Measurements from ENCODE around the gene STK11IP. TPM values are rescaled to one million over a fixed set of nuclear protein-coding genes. Genes with fewer than 3 reads are reported as not detected.

Gene STK11IP
- total RNA-seq, 2 donors from 2014 or later: 20.0 to 25.3 TPM

DNA sequence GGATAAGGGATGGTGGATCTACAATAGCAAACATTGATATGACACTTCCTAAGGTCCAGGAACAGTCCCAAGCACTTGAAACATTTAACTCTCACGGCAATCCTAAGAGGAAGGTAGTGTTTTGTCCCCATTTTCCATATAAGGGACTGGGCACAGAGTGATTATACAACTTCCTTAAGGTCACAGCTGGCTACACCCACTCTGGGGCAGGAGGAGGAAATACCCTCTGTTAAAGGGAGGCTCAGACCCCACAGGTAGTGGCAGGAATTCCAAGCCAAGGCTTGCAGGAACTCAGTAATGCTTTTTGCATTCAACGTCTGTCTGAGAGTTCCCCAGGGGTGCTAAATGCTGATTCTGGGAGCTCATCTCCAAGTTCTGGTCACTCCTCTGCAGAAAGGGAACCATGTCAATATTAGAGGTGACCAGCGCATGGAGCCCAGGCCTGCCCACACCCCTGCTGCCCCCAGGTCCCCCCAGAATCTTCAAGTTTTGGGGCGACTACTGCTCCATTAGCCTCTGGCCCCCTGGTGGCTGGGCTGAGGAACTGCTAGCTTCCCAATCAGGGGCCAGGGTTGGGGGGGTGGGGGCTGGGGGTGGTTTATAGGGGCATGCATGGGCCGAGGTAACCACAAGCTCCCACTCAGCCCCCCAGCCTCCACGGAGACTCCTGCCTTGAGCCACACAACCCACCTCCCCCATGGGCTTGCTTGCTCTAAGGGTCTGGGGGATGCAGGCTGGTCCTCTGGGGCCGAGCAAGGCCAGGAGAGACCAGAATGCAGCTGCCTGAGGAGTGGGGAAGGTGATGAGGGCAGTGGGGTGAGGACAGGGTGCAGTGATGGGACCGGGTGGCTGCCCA, 37.4 kb upstream of the STK11IP start:
- ATAC-seq (ENCODE audit: insufficient number of reproducible peaks, low FRiP score, low read depth): no peak
- H3K36me3 ChIP-seq: peaks cover 29% of the 10 kb centered on the region

DNA sequence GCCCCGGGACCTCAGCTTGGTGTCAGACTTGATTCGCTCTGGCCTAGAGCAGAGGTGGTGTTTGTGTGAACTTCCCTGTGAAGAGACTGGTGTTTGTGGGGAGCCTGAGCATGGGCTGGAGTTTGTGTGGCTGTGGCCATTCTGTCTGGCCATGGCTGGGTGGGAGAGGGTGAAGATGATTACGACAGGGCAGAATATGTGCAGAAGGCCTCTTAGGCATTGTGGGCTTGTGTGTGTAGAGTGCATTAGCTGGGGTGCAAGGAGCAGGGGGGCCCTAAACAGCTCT, 36.8 kb upstream of the STK11IP start:
- Histone ChIP-seq H3K9me3 (no peaks in the 10 kb centered on the region), H3K27ac (no peak overlapping the region), H3K4me3 (no peak overlapping the region), H3K36me3 (peaks cover 29% of the 10 kb centered on the region), H3K27me3 (replicated peaks; ENCODE audit: insufficient read depth) (no peaks in the 10 kb centered on the region), H3K4me1 (ENCODE audit: control insufficient read depth in 1 of 2, low read depth in 2 of 2) (no peaks in the 10 kb centered on the region)
- no peak for DNase-seq (ENCODE audit: low spot score)
- ATAC-seq (ENCODE audit: insufficient number of reproducible peaks, low FRiP score, low read depth): no peak
- TF ChIP-seq, protein P1, sequence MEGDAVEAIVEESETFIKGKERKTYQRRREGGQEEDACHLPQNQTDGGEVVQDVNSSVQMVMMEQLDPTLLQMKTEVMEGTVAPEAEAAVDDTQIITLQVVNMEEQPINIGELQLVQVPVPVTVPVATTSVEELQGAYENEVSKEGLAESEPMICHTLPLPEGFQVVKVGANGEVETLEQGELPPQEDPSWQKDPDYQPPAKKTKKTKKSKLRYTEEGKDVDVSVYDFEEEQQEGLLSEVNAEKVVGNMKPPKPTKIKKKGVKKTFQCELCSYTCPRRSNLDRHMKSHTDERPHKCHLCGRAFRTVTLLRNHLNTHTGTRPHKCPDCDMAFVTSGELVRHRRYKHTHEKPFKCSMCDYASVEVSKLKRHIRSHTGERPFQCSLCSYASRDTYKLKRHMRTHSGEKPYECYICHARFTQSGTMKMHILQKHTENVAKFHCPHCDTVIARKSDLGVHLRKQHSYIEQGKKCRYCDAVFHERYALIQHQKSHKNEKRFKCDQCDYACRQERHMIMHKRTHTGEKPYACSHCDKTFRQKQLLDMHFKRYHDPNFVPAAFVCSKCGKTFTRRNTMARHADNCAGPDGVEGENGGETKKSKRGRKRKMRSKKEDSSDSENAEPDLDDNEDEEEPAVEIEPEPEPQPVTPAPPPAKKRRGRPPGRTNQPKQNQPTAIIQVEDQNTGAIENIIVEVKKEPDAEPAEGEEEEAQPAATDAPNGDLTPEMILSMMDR (IDR thresholded peaks at IDR 0.05): no peak

More for the DNA sequence above, 37.4 kb upstream of the STK11IP start:
- Histone ChIP-seq H3K27me3 (replicated peaks; ENCODE audit: insufficient read depth) (no peaks in the 10 kb centered on the region), H3K9me3 (no peaks in the 10 kb centered on the region), H3K27ac (no peak overlapping the region), H3K4me3 (no peak overlapping the region), H3K4me1 (ENCODE audit: control insufficient read depth in 1 of 2, low read depth in 2 of 2) (no peaks in the 10 kb centered on the region)
- TF ChIP-seq, protein P1 (IDR thresholded peaks at IDR 0.05): peak; percentile 87
- DNase-seq (ENCODE audit: low spot score): no peak

DNA sequence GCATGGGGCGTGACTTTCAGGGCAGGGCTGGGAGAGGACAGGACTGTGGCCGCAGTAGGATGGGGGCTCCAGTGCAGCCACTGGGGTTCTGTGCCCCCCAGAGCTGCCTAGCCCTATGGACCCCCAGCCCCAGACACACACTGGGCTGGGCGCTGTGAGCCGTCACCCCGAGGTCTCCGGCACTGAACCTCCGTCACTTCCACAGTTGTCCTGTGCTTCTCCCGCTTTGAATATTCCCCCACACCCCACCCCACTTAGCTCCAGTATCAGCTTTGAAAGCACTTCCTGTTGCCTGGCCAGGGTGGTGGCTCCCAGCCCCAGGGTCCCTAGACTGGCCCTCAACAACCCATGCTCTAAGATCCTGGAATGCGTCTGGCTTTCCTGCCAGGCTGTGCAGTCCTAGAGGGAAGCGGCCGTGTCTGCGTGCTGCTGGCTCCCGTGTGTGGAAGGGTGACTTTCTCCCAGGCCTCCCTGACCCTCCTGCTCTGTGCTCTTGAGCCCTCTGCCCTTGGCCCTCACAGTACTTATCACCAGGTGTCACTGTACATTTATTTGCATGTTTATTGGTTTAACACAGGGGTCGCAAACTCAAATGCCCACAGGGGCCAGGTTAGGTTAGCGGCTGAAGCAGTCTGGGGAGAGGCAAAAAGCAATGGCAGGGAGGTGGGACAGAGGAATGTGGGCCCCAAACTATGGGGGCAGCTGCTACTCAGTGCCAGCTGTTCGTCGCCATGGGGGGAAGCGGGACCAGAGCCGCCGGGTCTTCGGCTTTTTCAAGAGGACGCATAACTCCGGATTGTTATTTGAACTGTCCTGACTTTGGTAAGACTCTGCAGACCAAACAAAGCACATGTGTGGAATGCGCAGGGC, 36.2 kb upstream of the STK11IP start:
- ATAC-seq (ENCODE audit: insufficient number of reproducible peaks, low FRiP score, low read depth): no peak
- H3K36me3 ChIP-seq: peaks cover 31% of the 10 kb centered on the region
- TF ChIP-seq, protein P1 (IDR thresholded peaks at IDR 0.05): no peak

DNA sequence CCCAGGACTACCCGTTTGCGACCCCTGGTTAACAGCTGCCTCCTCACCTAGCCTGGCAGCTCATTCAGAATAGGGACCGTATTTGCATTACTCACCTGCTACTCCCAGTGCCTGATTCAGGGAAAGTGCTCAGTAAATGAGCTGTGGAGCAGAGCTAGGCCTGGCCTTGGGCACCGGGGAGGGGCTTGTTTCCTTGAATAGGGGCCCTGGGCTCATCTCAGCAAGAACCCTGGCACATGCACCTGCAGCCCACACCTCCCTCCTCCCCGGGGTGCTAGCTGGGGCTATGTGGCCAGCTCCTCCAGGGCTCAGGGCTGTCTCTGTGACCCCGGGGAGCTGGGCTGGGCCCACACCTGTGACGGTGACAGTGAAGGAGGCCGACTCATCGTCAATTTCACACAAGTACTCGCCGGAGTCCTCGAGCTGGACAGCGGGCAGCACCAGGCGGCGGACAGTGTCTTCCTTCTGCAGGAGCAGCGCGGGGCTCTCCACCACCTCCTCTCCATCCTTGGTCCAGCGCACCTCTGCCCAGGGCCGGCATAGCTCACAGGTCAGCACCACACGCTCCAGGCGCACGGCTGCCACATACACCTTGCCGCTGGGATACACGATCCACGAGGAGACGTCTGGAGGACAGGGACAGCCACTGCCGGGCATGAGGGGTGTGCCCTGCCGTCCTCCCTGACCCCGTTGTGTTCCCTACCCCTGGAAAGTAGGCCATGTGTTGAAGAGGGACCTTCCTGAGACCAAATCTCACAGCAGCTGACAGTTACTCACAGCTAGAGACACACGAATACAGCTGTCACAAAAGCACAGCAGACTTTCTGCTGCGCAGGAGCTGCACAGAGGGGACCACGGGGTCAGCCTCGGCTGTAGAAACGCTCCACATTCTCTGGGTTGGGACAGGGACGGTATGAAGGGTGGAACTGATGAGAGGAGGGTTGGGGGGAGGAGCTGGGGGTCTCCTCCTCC, 35.3 kb upstream of the STK11IP start:
- Histone ChIP-seq H3K27me3 (replicated peaks; ENCODE audit: insufficient read depth) (no peaks in the 10 kb centered on the region), H3K9me3 (no peaks in the 10 kb centered on the region), H3K4me1 (ENCODE audit: control insufficient read depth in 1 of 2, low read depth in 2 of 2) (no peaks in the 10 kb centered on the region), H3K27ac (no peak overlapping the region), H3K36me3 (peaks cover 31% of the 10 kb centered on the region), H3K4me3 (no peak overlapping the region)
- ATAC-seq (ENCODE audit: insufficient number of reproducible peaks, low FRiP score, low read depth) (no peak), DNase-seq (ENCODE audit: low spot score) (no peak)
- TF ChIP-seq, protein P1 (IDR thresholded peaks at IDR 0.05): no peak

More for the DNA sequence above, 36.2 kb upstream of the STK11IP start:
- Histone ChIP-seq H3K4me1 (ENCODE audit: control insufficient read depth in 1 of 2, low read depth in 2 of 2) (no peaks in the 10 kb centered on the region), H3K27me3 (replicated peaks; ENCODE audit: insufficient read depth) (no peaks in the 10 kb centered on the region), H3K4me3 (no peak overlapping the region), H3K27ac (no peak overlapping the region), H3K9me3 (no peaks in the 10 kb centered on the region)
- DNase-seq (ENCODE audit: low spot score): no peak

Measured in thoracic aorta (tissue), 2 donors.